Fibroblast of lung (primary cell): Measurements from ENCODE around the gene SLC16A4. TPM values are rescaled to one million over a fixed set of nuclear protein-coding genes. Genes with fewer than 3 reads are reported as not detected.

ENCODE experiments used
- DNase-seq, 2 donors: peaks; one replicate each; pipeline versions ENCODE4 v3.0.0 to v3.0.0-alpha.2; 2010; ENCODE audit warnings: low read depth in 2 of 2
- H2AFZ ChIP-seq: 2 replicates; pipeline ENCODE4 v1.5.1; 2012; ENCODE audit warnings: low read length, control low read depth, inconsistent platforms
- H3K27ac ChIP-seq: 2 replicates; pipeline ENCODE4 v1.5.1; 2011; ENCODE audit warnings: low read length, control low read depth; ENCODE audit not compliant: insufficient read depth
- H3K27me3 ChIP-seq: 2 replicates; pipeline ENCODE4 v1.5.1; 2011; ENCODE audit warnings: mild to moderate bottlenecking, low read length; ENCODE audit not compliant: control insufficient read depth, insufficient read depth
- H3K36me3 ChIP-seq: 2 replicates; pipeline ENCODE4 v1.5.1; 2011; ENCODE audit warnings: low read length; ENCODE audit not compliant: control insufficient read depth, insufficient read depth
- H3K4me1 ChIP-seq: 2 replicates; pipeline ENCODE4 v1.5.1; 2011; ENCODE audit warnings: low read length; ENCODE audit not compliant: control insufficient read depth, insufficient read depth; ENCODE audit errors: extremely low read depth
- H3K4me2 ChIP-seq: 2 replicates; pipeline ENCODE4 v1.5.1; 2011; ENCODE audit warnings: low read length, control low read depth; ENCODE audit not compliant: insufficient read depth; ENCODE audit errors: extremely low read depth
- H3K4me3 ChIP-seq, 4 experiments: fragments of 200-600 bp in 1 of 4; sonication (generic) in 1 of 4; replicated peaks in 1 of 4; 2 replicates each; pipeline ENCODE4 v1.5.1; 2011 to 2016; ENCODE audit warnings: low read length in 4 of 4, low read depth in 3 of 4, mild to moderate bottlenecking in 3 of 4, control low read depth in 2 of 4, inconsistent platforms in 1 of 4, mixed read lengths in 1 of 4; ENCODE audit not compliant: insufficient read depth in 1 of 4; ENCODE audit errors: control extremely low read depth in 1 of 4
- H3K79me2 ChIP-seq: 2 replicates; pipeline ENCODE4 v1.5.1; 2012; ENCODE audit warnings: mild to moderate bottlenecking, low read length, inconsistent platforms; ENCODE audit not compliant: control insufficient read depth, insufficient read depth
- H3K9ac ChIP-seq: 2 replicates; pipeline ENCODE4 v1.5.1; 2011; ENCODE audit warnings: mild to moderate bottlenecking, low read length, control low read depth; ENCODE audit not compliant: insufficient read depth
- H3K9me3 ChIP-seq: 2 replicates; pipeline ENCODE4 v1.5.1; 2012; ENCODE audit warnings: low read depth, low read length; ENCODE audit not compliant: control insufficient read depth, insufficient read depth
- H4K20me1 ChIP-seq: 2 replicates; pipeline ENCODE4 v1.5.1; 2011; ENCODE audit warnings: low read length; ENCODE audit not compliant: control insufficient read depth, insufficient read depth; ENCODE audit errors: extremely low read depth
- CTCF ChIP-seq, 2 donors: IDR thresholded peaks in 1 of 2; conservative IDR thresholded peaks in 1 of 2; 1 replicate in 1 of 2; 2 replicates in 1 of 2; pipeline ENCODE4 v1.5.1; 2011 to 2012; ENCODE audit warnings: low read length in 2 of 2, control low read depth in 1 of 2, inconsistent platforms in 1 of 2, low read depth in 1 of 2, mild to moderate bottlenecking in 1 of 2
- EZH2 ChIP-seq: IDR thresholded peaks from 2 replicates; pipeline ENCODE4 v1.5.1; 2012; ENCODE audit warnings: low read length, control low read depth, mild to moderate bottlenecking; ENCODE audit errors: missing control alignments
- polyA plus RNA-seq, 2 donors: library from polyadenylated mRNA; depleted of rRNA in 1 of 2; stranded (reverse) in 1 of 2; unstranded in 1 of 2; fragments of >200 nt; gene quantifications; 2 replicates each; pipeline ENCODE4 v1.2.1, GENCODE V29; 2011 to 2012; ENCODE audit warnings: missing spikeins in 1 of 2
- total RNA-seq: library from RNA; depleted of rRNA; stranded (reverse); fragments of >200 nt; gene quantifications from 2 replicates; pipeline ENCODE4 v1.2.1, GENCODE V29; 2014

The SLC16A4 gene
- total and polyA plus RNA-seq, 2 donors (not counting 1 experiment from before 2014, with no cell fraction given), result 64.4 to 91.9 TPM

- TF ChIP-seq EZH2, result no peak
- no peak for TF ChIP-seq CTCF (conservative IDR thresholded peaks at IDR 0.05 in 1 of 2, IDR thresholded peaks at IDR 0.05 in 1 of 2; ENCODE audit: low read depth in 1 of 2, low read length in 2 of 2)
- no peaks in the 10 kb centered on the region for H3K36me3 ChIP-seq
- no peaks in the 10 kb centered on the region for H3K79me2 ChIP-seq
- H3K9ac ChIP-seq, result no peak overlapping the region
- H3K4me1 ChIP-seq, result no peaks in the 10 kb centered on the region
- H3K4me3 ChIP-seq, result no peak overlapping the region
- no peak overlapping the region for H2AFZ ChIP-seq
- no peaks in the 10 kb centered on the region for H4K20me1 ChIP-seq
- no peak overlapping the region for H3K27ac ChIP-seq
- no peak for DNase-seq
- H3K4me2 ChIP-seq, result no peak overlapping the region
- no peaks in the 10 kb centered on the region for H3K9me3 ChIP-seq
- peaks cover 39% of the 10 kb centered on the region for H3K27me3 ChIP-seq
Measured at GRCh38 chr1:110433213-110433612, 42.4 kb upstream of the SLC16A4 start.

GRCh38 chr1:110430901-110431300, 40.1 kb upstream of the SLC16A4 start:
- Histone ChIP-seq H3K4me3 (no peak overlapping the region), H3K79me2 (no peaks in the 10 kb centered on the region), H3K27ac (no peak overlapping the region), H3K4me2 (no peak overlapping the region), H3K9ac (no peak overlapping the region), H4K20me1 (no peaks in the 10 kb centered on the region), H3K4me1 (no peaks in the 10 kb centered on the region), H2AFZ (no peak overlapping the region), H3K9me3 (no peaks in the 10 kb centered on the region), H3K27me3 (peaks cover 45% of the 10 kb centered on the region), H3K36me3 (no peaks in the 10 kb centered on the region)
- no peak for TF ChIP-seq EZH2
- no peak for TF ChIP-seq CTCF (conservative IDR thresholded peaks at IDR 0.05 in 1 of 2, IDR thresholded peaks at IDR 0.05 in 1 of 2; ENCODE audit: low read depth in 1 of 2, low read length in 2 of 2)
- no peak for DNase-seq

- Histone ChIP-seq H3K9me3 (no peaks in the 10 kb centered on the region), H3K27me3 (peaks cover 47% of the 10 kb centered on the region)
Measured at GRCh38 chr1:110430366-110430765, 39.5 kb upstream of the SLC16A4 start.

More at GRCh38 chr1:110430366-110430765, 39.5 kb upstream of the SLC16A4 start:
- Histone ChIP-seq H3K36me3 (no peaks in the 10 kb centered on the region), H3K9ac (no peak overlapping the region), H2AFZ (no peak overlapping the region), H3K27ac (no peak overlapping the region), H3K4me1 (no peaks in the 10 kb centered on the region), H4K20me1 (no peaks in the 10 kb centered on the region), H3K79me2 (no peaks in the 10 kb centered on the region), H3K4me3 (no peak overlapping the region), H3K4me2 (no peak overlapping the region)
- DNase-seq, result no peak
- TF ChIP-seq EZH2, result no peak
- TF ChIP-seq CTCF (conservative IDR thresholded peaks at IDR 0.05 in 1 of 2, IDR thresholded peaks at IDR 0.05 in 1 of 2; ENCODE audit: low read depth in 1 of 2, low read length in 2 of 2), result no peak
